HEK293 (cell line): ENCODE measurements around the gene ACACB.

Experiments
- CTCF ChIP-seq: fragments of 450-650 bp; formaldehyde crosslinking; IDR thresholded peaks from 2 replicates; pipeline ENCODE4 v1.5.1; 2016; ENCODE audit warnings: missing biosample characterization, missing genetic modification characterization
- SALL2 ChIP-seq: fragments of 450-650 bp; formaldehyde crosslinking; IDR thresholded peaks from 2 replicates; pipeline ENCODE4 v1.5.0; 2017; ENCODE audit warnings: missing biosample characterization, mild to moderate bottlenecking, missing genetic modification characterization, borderline replicate concordance
- YY1 ChIP-seq: fragments of 450-650 bp; formaldehyde crosslinking; IDR thresholded peaks from 2 replicates; pipeline ENCODE4 v1.5.1; 2018; ENCODE audit warnings: missing biosample characterization, missing genetic modification characterization
- ZNF114 ChIP-seq: fragments of 450-650 bp; formaldehyde crosslinking; IDR thresholded peaks from 2 replicates; pipeline ENCODE4 v1.5.0; 2017; ENCODE audit warnings: missing biosample characterization, missing genetic modification characterization
- ZNF623 ChIP-seq: fragments of 450-650 bp; formaldehyde crosslinking; IDR thresholded peaks from 2 replicates; pipeline ENCODE4 v1.5.1; 2016; ENCODE audit warnings: missing biosample characterization, missing genetic modification characterization
- ZNF639 ChIP-seq: fragments of 450-650 bp; formaldehyde crosslinking; IDR thresholded peaks from 2 replicates; pipeline ENCODE4 v1.5.1; 2016; ENCODE audit warnings: missing biosample characterization, missing genetic modification characterization
- ZNF777 ChIP-seq: fragments of 450-650 bp; formaldehyde crosslinking; IDR thresholded peaks from 2 replicates; pipeline ENCODE4 v1.5.1; 2017; ENCODE audit warnings: missing biosample characterization, missing genetic modification characterization, borderline replicate concordance
- ZSCAN23 ChIP-seq: fragments of 450-650 bp; formaldehyde crosslinking; IDR thresholded peaks from 2 replicates; pipeline ENCODE4 v1.5.1; 2016; ENCODE audit warnings: missing biosample characterization, missing genetic modification characterization
- TF ChIP-seq, protein P1 (sequence below): fragments of 450-650 bp; formaldehyde crosslinking; IDR thresholded peaks from 2 replicates; pipeline ENCODE4 v1.5.1; 2016; ENCODE audit warnings: missing biosample characterization, missing genetic modification characterization
- TF ChIP-seq, protein P2 (sequence below): fragments of 450-650 bp; formaldehyde crosslinking; IDR thresholded peaks from 2 replicates; pipeline ENCODE4 v1.5.1; 2016; ENCODE audit warnings: missing biosample characterization, missing genetic modification characterization
- TF ChIP-seq, protein P3 (sequence below): fragments of 450-650 bp; formaldehyde crosslinking; IDR thresholded peaks from 2 replicates; pipeline ENCODE4 v1.5.1; 2016; ENCODE audit warnings: missing biosample characterization, missing genetic modification characterization

DNA sequence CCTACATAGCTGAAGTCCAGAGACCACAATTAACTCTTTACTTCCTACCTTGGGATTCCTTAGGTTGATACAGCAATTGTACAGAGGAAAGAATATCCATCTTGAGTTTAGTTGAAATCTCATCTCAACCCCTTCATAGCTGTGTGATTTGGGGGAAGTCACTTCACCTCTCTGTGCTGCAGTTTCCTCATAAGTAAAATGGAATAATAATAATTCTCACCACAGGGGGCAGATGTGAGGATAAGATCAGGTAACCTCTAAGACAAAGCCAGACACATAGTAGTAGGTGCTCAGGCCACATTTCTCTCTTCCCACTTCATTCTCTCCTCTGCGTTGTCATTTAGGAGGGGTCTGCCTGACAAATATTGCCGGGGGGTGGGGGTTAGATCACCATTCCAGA is 186.0 kb downstream of the ACACB start:
- TF ChIP-seq, protein P1, sequence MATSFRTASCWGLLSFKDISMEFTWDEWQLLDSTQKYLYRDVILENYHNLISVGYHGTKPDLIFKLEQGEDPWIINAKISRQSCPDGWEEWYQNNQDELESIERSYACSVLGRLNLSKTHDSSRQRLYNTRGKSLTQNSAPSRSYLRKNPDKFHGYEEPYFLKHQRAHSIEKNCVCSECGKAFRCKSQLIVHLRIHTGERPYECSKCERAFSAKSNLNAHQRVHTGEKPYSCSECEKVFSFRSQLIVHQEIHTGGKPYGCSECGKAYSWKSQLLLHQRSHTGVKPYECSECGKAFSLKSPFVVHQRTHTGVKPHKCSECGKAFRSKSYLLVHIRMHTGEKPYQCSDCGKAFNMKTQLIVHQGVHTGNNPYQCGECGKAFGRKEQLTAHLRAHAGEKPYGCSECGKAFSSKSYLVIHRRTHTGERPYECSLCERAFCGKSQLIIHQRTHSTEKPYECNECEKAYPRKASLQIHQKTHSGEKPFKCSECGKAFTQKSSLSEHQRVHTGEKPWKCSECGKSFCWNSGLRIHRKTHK (tag by site-specific recombination) = no peak
- TF ChIP-seq CTCF (tag by site-specific recombination) (no peak), ZNF777 (tag by site-specific recombination) (no peak), YY1 (no peak), SALL2 (tag by site-specific recombination) (no peak), ZNF623 (tag by site-specific recombination) (no peak), ZNF639 (tag by site-specific recombination) (no peak), ZNF114 (tag by site-specific recombination) (no peak), ZSCAN23 (tag by site-specific recombination) (no peak)
- TF ChIP-seq, protein P2, sequence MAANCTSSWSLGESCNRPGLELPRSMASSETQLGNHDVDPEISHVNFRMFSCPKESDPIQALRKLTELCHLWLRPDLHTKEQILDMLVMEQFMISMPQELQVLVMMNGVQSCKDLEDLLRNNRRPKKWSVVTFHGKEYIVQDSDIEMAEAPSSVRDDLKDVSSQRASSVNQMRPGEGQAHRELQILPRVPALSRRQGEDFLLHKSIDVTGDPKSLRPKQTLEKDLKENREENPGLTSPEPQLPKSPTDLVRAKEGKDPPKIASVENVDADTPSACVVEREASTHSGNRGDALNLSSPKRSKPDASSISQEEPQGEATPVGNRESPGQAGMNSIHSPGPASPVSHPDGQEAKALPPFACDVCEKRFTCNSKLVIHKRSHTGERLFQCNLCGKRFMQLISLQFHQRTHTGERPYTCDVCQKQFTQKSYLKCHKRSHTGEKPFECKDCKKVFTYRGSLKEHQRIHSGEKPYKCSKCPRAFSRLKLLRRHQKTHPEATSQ = no peak
- TF ChIP-seq, protein P3, sequence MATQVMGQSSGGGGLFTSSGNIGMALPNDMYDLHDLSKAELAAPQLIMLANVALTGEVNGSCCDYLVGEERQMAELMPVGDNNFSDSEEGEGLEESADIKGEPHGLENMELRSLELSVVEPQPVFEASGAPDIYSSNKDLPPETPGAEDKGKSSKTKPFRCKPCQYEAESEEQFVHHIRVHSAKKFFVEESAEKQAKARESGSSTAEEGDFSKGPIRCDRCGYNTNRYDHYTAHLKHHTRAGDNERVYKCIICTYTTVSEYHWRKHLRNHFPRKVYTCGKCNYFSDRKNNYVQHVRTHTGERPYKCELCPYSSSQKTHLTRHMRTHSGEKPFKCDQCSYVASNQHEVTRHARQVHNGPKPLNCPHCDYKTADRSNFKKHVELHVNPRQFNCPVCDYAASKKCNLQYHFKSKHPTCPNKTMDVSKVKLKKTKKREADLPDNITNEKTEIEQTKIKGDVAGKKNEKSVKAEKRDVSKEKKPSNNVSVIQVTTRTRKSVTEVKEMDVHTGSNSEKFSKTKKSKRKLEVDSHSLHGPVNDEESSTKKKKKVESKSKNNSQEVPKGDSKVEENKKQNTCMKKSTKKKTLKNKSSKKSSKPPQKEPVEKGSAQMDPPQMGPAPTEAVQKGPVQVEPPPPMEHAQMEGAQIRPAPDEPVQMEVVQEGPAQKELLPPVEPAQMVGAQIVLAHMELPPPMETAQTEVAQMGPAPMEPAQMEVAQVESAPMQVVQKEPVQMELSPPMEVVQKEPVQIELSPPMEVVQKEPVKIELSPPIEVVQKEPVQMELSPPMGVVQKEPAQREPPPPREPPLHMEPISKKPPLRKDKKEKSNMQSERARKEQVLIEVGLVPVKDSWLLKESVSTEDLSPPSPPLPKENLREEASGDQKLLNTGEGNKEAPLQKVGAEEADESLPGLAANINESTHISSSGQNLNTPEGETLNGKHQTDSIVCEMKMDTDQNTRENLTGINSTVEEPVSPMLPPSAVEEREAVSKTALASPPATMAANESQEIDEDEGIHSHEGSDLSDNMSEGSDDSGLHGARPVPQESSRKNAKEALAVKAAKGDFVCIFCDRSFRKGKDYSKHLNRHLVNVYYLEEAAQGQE (tag by site-specific recombination) = no peak
